Esophagus (tissue), 2 donors: ENCODE measurements around the gene SLC24A4. TPM values are rescaled to one million over a fixed set of nuclear protein-coding genes. Genes with fewer than 3 reads are reported as not detected.
"Not testable (repeated sequence)": the region's sequence is repeated elsewhere in the genome, so short reads cannot be mapped to it uniquely, and the experiment has no call there.

ENCODE experiments used
- H3K27ac ChIP-seq, 2 donors: one replicate each; pipeline ENCODE4 v1.5.1; 2013; ENCODE audit warnings: low read depth in 2 of 2, mild to moderate bottlenecking in 2 of 2, inconsistent platforms in 1 of 2, low read length in 1 of 2, moderate library complexity in 1 of 2
- H3K27me3 ChIP-seq, 2 donors: one replicate each; pipeline ENCODE4 v1.6.1; 2013; ENCODE audit warnings: low read length in 2 of 2, control low read depth in 1 of 2, mild to moderate bottlenecking in 1 of 2; ENCODE audit not compliant: insufficient read depth in 2 of 2, control insufficient read depth in 1 of 2
- H3K36me3 ChIP-seq, 2 donors: one replicate each; pipeline ENCODE4 v1.6.1; 2013; ENCODE audit warnings: low read length in 1 of 2; ENCODE audit not compliant: control insufficient read depth in 2 of 2, insufficient read depth in 2 of 2
- H3K4me1 ChIP-seq, 2 donors: one replicate each; pipeline ENCODE4 v1.6.1; 2013; ENCODE audit warnings: low read length in 1 of 2; ENCODE audit not compliant: control insufficient read depth in 2 of 2, insufficient read depth in 2 of 2
- H3K4me3 ChIP-seq, 2 donors: one replicate each; pipeline ENCODE4 v1.5.1; 2013; ENCODE audit warnings: low read length in 2 of 2, mild to moderate bottlenecking in 2 of 2, low read depth in 1 of 2, moderate library complexity in 1 of 2
- H3K9me3 ChIP-seq, 2 donors: one replicate each; pipeline ENCODE4 v1.6.1; 2013; ENCODE audit warnings: mild to moderate bottlenecking in 2 of 2, low read depth in 1 of 2, low read length in 1 of 2, moderate library complexity in 1 of 2; ENCODE audit not compliant: control insufficient read depth in 2 of 2, insufficient read depth in 1 of 2
- WGBS, 2 donors: extraction: QIAGEN DNeasy Blood & Tissue Kit; methylation state at CpG; one replicate each; pipeline ENCODE4 v1.1.7; 2013; 5-methylcytosine and 5-hydroxymethylcytosine counted together
- polyA plus RNA-seq, 2 donors: library from polyadenylated mRNA; stranded (reverse); fragments of 200-250 nt; gene quantifications; one replicate each; pipeline ENCODE4 v1.2.3, GENCODE V29; 2013
- donor health status: healthy with polysubstance abuse.
- donor health status: Bipolar disorder and iron deficiency.

SLC24A4 gene
- polyA plus RNA-seq, 2 donors: 0.04 TPM

DNA sequence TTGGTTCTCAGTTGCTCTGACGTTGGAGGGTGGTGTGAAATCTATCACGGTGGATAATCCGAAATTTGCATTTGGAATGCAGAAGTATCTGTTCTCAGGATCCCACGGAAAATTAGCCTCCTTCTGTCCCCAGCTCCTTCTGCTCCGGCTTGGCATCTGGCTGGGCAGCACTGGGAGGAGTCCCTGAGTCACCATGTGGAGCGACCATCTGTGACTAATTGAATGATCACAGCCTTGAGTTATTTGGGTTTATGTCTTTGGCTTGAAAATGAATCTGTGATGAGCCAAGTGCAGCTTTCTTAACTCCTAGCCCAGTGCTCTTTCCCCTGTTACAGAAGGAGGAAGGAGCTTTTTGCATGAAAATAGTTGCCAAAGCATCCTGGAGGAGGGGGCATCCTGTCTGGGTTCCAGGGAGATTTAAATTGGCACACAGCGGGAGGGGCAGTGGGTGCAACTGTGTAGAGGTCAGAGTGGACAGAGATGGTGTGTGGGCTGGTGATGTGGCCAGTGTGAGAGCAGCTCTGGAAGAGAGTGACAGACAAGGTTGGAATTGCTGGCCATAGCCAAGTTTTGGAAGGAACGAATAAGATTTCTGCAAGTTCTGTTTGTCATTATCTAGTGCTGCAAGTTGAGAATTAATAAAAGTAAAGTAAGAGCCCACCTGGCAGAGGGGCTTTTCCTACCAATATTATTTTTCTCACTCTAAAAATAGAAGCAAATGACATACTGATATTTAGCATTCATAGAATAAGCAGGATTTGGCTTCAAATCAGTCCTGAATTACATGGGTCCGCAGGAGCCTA, 74.4 kb downstream of the SLC24A4 start:
- 54% methylated on average over 9 of the region's 9 CpGs for WGBS, 2 donors
- Histone ChIP-seq H3K4me3 (no peak overlapping the region), H3K36me3 (no peaks in the 10 kb centered on the region), H3K27ac (no peak overlapping the region), H3K4me1 (no peaks in the 10 kb centered on the region), H3K9me3 (no peaks in the 10 kb centered on the region), H3K27me3 (no peaks in the 10 kb centered on the region)

- H3K4me3 ChIP-seq: no peak overlapping the region
- no peak overlapping the region for H3K27ac ChIP-seq
- WGBS, 2 donors: 71% methylated on average over 9 of the region's 9 CpGs
- no peaks in the 10 kb centered on the region for H3K4me1 ChIP-seq
- no peaks in the 10 kb centered on the region for H3K36me3 ChIP-seq
- no peaks in the 10 kb centered on the region for H3K9me3 ChIP-seq
- H3K27me3 ChIP-seq: no peaks in the 10 kb centered on the region
Measured at GRCh38 chr14:92397953-92398564, 75.1 kb downstream of the SLC24A4 start.

DNA sequence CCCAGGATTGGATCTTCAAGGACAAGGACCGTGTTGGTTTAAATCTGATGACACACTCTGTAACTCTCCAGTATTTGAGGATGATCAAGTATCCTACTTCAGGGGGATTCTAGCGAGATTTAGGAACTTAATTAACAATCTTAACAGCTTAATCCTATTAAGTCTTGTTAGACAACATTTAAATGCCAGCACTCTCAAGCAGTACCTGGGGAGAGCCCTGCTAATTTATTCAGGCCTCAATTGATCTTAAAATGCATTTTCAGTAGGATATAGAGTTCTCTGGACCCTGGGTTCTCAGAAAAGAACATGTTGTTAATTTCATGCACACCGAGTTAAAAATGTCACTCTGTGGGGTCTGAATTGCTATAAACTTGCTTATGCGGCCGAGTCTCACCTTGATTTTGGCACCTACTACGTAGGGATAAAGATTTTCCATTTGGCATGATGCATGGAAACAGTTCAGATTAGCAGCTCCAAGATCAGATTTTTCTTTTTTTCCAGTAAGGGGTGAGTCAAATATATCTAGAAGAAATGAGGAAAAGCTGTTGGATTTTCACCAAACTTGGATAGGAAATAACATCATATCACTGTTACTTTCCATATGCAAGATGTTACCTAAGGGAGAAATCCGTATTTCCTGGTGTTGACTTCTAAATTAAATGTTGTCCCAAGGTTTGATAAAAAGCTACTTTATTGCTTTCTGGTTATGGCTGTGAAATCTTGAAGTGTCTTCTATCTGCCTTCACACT, 76.1 kb downstream of the SLC24A4 start:
- H3K4me1 ChIP-seq: no peaks in the 10 kb centered on the region
- H3K9me3 ChIP-seq: no peaks in the 10 kb centered on the region
- 72 to 78% methylated on average over 7 of the region's 7 CpGs for WGBS, 2 donors

GRCh38 chr14:92400579-92401444, 77.8 kb downstream of the SLC24A4 start:
- H3K4me1 ChIP-seq: no peaks in the 10 kb centered on the region
- no peaks in the 10 kb centered on the region for H3K9me3 ChIP-seq
- no peak overlapping the region for H3K4me3 ChIP-seq
- H3K27ac ChIP-seq: no peak overlapping the region
- WGBS, 2 donors: 49 to 56% methylated on average over 7 of the region's 7 CpGs
- no peaks in the 10 kb centered on the region for H3K36me3 ChIP-seq
- H3K27me3 ChIP-seq: no peaks in the 10 kb centered on the region

More for the DNA sequence above, 76.1 kb downstream of the SLC24A4 start:
- H3K36me3 ChIP-seq: no peaks in the 10 kb centered on the region
- H3K27ac ChIP-seq: no peak overlapping the region
- no peak overlapping the region for H3K4me3 ChIP-seq
- no peaks in the 10 kb centered on the region for H3K27me3 ChIP-seq

- H3K27ac ChIP-seq: no peak overlapping the region
- 55 to 67% methylated on average over 3 of the region's 3 CpGs for WGBS, 2 donors
- no peak overlapping the region for H3K4me3 ChIP-seq
- no peaks in the 10 kb centered on the region for H3K36me3 ChIP-seq
- no peaks in the 10 kb centered on the region for H3K4me1 ChIP-seq
- H3K9me3 ChIP-seq: no peaks in the 10 kb centered on the region
- H3K27me3 ChIP-seq: no peaks in the 10 kb centered on the region
Measured at GRCh38 chr14:92401561-92401960, 78.6 kb downstream of the SLC24A4 start.

GRCh38 chr14:92402500-92402899, 79.5 kb downstream of the SLC24A4 start:
- not testable (repeated sequence) for H3K4me1 ChIP-seq, H3K36me3 ChIP-seq, H3K27ac ChIP-seq, H3K27me3 ChIP-seq, H3K4me3 ChIP-seq, H3K9me3 ChIP-seq
- WGBS, 2 donors: 70 to 90% methylated on average over 1 of the region's 1 CpG

- Histone ChIP-seq H3K27ac (no peak overlapping the region), H3K4me3 (no peak overlapping the region), H3K27me3 (no peaks in the 10 kb centered on the region), H3K9me3 (no peaks in the 10 kb centered on the region), H3K36me3 (no peaks in the 10 kb centered on the region), H3K4me1 (no peaks in the 10 kb centered on the region)
- 73 to 75% methylated on average over 4 of the region's 4 CpGs for WGBS, 2 donors
Measured at GRCh38 chr14:92404018-92404417, 81.1 kb downstream of the SLC24A4 start.

DNA sequence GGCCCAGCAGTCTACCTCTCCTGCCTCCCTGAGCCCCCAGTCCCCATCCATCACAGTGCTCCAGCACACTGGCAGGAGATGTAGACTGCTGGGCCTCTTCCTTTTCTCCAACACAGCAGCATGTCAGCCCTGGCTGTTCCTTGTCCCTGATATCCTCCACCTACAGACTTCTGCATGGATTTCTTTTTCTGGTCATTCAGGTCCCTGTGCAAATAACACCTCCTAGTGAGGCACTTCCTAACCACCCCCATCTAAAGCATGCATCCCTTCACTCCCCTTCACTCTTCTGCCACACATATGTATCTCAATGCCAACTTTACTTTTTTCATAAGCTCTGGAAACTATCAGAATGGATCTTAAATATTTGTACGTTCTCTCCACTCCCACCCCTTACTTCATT, 81.5 kb downstream of the SLC24A4 start:
- WGBS, 2 donors: 58 to 71% methylated on average over 1 of the region's 1 CpG
- H3K27ac ChIP-seq: no peak overlapping the region
- no peaks in the 10 kb centered on the region for H3K4me1 ChIP-seq
- no peak overlapping the region for H3K4me3 ChIP-seq
- no peaks in the 10 kb centered on the region for H3K36me3 ChIP-seq
- no peaks in the 10 kb centered on the region for H3K9me3 ChIP-seq
- H3K27me3 ChIP-seq: no peaks in the 10 kb centered on the region

- Histone ChIP-seq H3K27me3 (no peaks in the 10 kb centered on the region), H3K36me3 (no peaks in the 10 kb centered on the region), H3K4me1 (no peaks in the 10 kb centered on the region), H3K27ac (no peak overlapping the region), H3K4me3 (no peak overlapping the region), H3K9me3 (no peaks in the 10 kb centered on the region)
- 89% methylated on average over 2 of the region's 2 CpGs for WGBS, 2 donors
Measured at GRCh38 chr14:92404938-92405337, 82.0 kb downstream of the SLC24A4 start.
